WTC11 (cell line): Measurements from ENCODE around the gene SLAMF6. TPM values are rescaled to one million over a fixed set of nuclear protein-coding genes. Genes with fewer than 3 reads are reported as not detected.

Experiments
- ATAC-seq: fragments of 200-7000 bp; cut with Tn5 transposase; 2 replicates; pipeline ENCODE4 v1.10.0; 2021; ENCODE audit warnings: mild to moderate bottlenecking, moderate library complexity
- CTCF ChIA-PET: fragments of 300-600 bp; sonication (Branson Sonifier 250); formaldehyde crosslinking; loops from one replicate; lab custom pipeline; 2021; ENCODE audit warnings: antibody characterized with exemption; lab: Charles Lee
- POLR2A ChIA-PET: fragments of 350-600 bp; sonication (Branson Sonifier 250); formaldehyde crosslinking; loops from one replicate; lab custom pipeline; 2021; ENCODE audit warnings: antibody characterized with exemption; lab: Charles Lee
- DNase-seq: peaks from one replicate; pipeline ENCODE4 v3.0.0; 2021; ENCODE audit warnings: low spot score
- H3K27ac Mint-ChIP-seq: 2 replicates; pipeline ENCODE4 v1.8.0; 2021; ENCODE audit warnings: mixed read lengths
- H3K27me3 Mint-ChIP-seq: 2 replicates; pipeline ENCODE4 v1.8.0; 2021; ENCODE audit warnings: low read depth, mild to moderate bottlenecking, moderate library complexity, mixed read lengths
- H3K36me3 Mint-ChIP-seq: 2 replicates; pipeline ENCODE4 v1.8.0; 2021; ENCODE audit warnings: mixed read lengths
- H3K4me1 Mint-ChIP-seq: 2 replicates; pipeline ENCODE4 v1.8.0; 2022; ENCODE audit warnings: mixed read lengths
- H3K4me3 Mint-ChIP-seq: 2 replicates; pipeline ENCODE4 v1.8.0; 2021; ENCODE audit warnings: mild to moderate bottlenecking, moderate library complexity, mixed read lengths
- H3K9me3 Mint-ChIP-seq: 2 replicates; pipeline ENCODE4 v1.8.0; 2021; ENCODE audit warnings: mixed read lengths
- ATF1 ChIP-seq: sonication (generic); formaldehyde crosslinking; IDR thresholded peaks from 2 replicates; pipeline ENCODE4 v1.8.1; 2023; ENCODE audit warnings: mild to moderate bottlenecking, moderate library complexity, missing genetic modification reagents
- ATF2 ChIP-seq: sonication (generic); formaldehyde crosslinking; IDR thresholded peaks from 2 replicates; pipeline ENCODE4 v1.8.1; 2022; ENCODE audit warnings: low read depth, missing genetic modification reagents, borderline replicate concordance
- CDX4 ChIP-seq: fragments of 250-450 bp; sonication (Bioruptor Pico); IDR thresholded peaks from 2 replicates; pipeline ENCODE4 v1.9.0; 2021; ENCODE audit warnings: moderate library complexity, mild to moderate bottlenecking, inconsistent platforms, borderline replicate concordance
- CREM ChIP-seq: sonication (generic); formaldehyde crosslinking; IDR thresholded peaks from 2 replicates; pipeline ENCODE4 v1.8.1; 2022; ENCODE audit warnings: mild to moderate bottlenecking, missing genetic modification reagents, moderate library complexity
- CTCF ChIP-seq: fragments of 200-600 bp; IDR thresholded peaks from 2 replicates; pipeline ENCODE4 v1.8.0; 2022; ENCODE audit warnings: antibody characterized with exemption
- GTF2I ChIP-seq: fragments of 250-450 bp; sonication (Bioruptor Pico); conservative IDR thresholded peaks from 2 replicates; pipeline ENCODE4 v1.4.0; 2021; ENCODE audit warnings: mild to moderate bottlenecking
- IRF2 ChIP-seq: sonication (generic); formaldehyde crosslinking; IDR thresholded peaks from 2 replicates; pipeline ENCODE4 v1.8.0; 2022; ENCODE audit warnings: low read depth, missing genetic modification reagents, borderline replicate concordance
- JUN ChIP-seq: sonication (generic); formaldehyde crosslinking; IDR thresholded peaks from 2 replicates; pipeline ENCODE4 v1.8.0; 2023; ENCODE audit warnings: mild to moderate bottlenecking, missing genetic modification reagents
- MXD4 ChIP-seq: fragments of 250-450 bp; sonication (Bioruptor Pico); IDR thresholded peaks from 2 replicates; pipeline ENCODE4 v1.8.0; 2021; ENCODE audit warnings: mild to moderate bottlenecking, moderate library complexity, borderline replicate concordance
- NR3C1 ChIP-seq: sonication (generic); formaldehyde crosslinking; conservative IDR thresholded peaks from 2 replicates; pipeline ENCODE4 v1.8.1; 2023; ENCODE audit warnings: low read depth, mild to moderate bottlenecking, missing genetic modification reagents
- PRRX2 ChIP-seq: fragments of 250-450 bp; sonication (Bioruptor Pico); IDR thresholded peaks from 2 replicates; pipeline ENCODE4 v1.8.0; 2021; ENCODE audit warnings: mild to moderate bottlenecking
- TP53 ChIP-seq: sonication (generic); formaldehyde crosslinking; IDR thresholded peaks from 2 replicates; pipeline ENCODE4 v1.8.1; 2023; ENCODE audit warnings: mild to moderate bottlenecking, missing genetic modification reagents
- total RNA-seq: library from RNA; stranded (reverse); gene quantifications from 3 replicates; pipeline ENCODE4 v1.2.3, GENCODE V29; 2021
- TF ChIP-seq, protein P1 (sequence below): sonication (generic); formaldehyde crosslinking; IDR thresholded peaks from 2 replicates; pipeline ENCODE4 v1.8.1; 2022; ENCODE audit warnings: missing genetic modification reagents, borderline replicate concordance
- TF ChIP-seq, protein P2 (sequence below): sonication (generic); formaldehyde crosslinking; conservative IDR thresholded peaks from 2 replicates; pipeline ENCODE4 v1.8.1; 2023; ENCODE audit warnings: mild to moderate bottlenecking, low read depth, missing genetic modification reagents, moderate library complexity
- TF ChIP-seq, protein P3 (sequence below): fragments of 250-450 bp; sonication (Bioruptor Pico); conservative IDR thresholded peaks from 2 replicates; pipeline ENCODE4 v1.9.0; 2021; ENCODE audit warnings: mild to moderate bottlenecking
- TF ChIP-seq, protein P4 (sequence below): fragments of 250-450 bp; sonication (Bioruptor Pico); IDR thresholded peaks from 2 replicates; pipeline ENCODE4 v1.9.0; 2021; ENCODE audit warnings: mild to moderate bottlenecking
- TF ChIP-seq, protein P5 (sequence below): sonication (generic); formaldehyde crosslinking; IDR thresholded peaks from 2 replicates; pipeline ENCODE4 v1.8.1; 2023; ENCODE audit warnings: mild to moderate bottlenecking, missing genetic modification reagents, moderate library complexity
- TF ChIP-seq, protein P6 (sequence below): sonication (generic); formaldehyde crosslinking; IDR thresholded peaks from 2 replicates; pipeline ENCODE4 v1.8.0; 2022; ENCODE audit warnings: mild to moderate bottlenecking, missing genetic modification reagents

Gene SLAMF6
- total RNA-seq, 1 experiment from 2014 or later: not detected

DNA sequence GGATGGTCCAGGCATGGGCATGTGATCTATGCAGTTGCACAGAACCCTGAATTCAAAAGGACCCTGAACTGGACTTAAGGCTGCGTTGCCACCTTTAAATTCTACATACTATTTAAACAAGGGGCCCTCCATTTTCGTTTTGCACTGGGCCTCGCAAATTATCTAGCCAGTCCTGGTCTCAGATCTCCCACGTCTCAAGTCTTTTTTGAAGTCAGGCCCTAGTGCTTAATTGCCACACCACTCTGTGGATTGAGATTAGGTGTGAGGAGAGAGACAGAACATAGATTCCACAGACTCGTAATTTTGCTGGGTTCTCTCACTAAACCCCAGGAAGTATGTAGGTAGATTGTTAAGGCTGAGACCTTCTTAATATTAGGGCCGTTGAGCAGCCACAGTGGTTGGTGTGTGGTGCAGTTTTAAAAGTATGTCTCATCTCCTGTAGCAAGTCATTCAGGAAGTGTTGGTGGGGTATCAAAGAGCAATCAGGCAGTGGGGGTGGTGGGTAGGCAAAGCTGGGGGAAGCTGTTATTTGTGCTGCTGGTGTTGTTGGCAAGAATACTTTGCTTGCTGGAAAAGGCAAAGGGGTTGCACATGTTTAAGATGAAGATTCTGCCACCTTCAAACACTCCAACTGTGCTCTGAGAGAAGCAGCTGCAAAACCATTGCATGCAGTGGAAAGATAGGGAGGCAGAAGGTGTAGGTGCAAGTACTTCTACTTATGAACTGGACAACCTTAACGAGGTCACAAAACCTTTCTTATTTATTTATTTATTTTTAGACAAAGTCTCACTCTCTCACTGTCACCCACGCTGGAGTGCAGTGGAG is 45.0 kb upstream of the SLAMF6 start (continued):
- TF ChIP-seq MXD4 (CRISPR knock-in tag) (no peak), IRF2 (CRISPR knock-in tag) (no peak), ATF2 (CRISPR knock-in tag) (no peak)
- TF ChIP-seq, protein P1, sequence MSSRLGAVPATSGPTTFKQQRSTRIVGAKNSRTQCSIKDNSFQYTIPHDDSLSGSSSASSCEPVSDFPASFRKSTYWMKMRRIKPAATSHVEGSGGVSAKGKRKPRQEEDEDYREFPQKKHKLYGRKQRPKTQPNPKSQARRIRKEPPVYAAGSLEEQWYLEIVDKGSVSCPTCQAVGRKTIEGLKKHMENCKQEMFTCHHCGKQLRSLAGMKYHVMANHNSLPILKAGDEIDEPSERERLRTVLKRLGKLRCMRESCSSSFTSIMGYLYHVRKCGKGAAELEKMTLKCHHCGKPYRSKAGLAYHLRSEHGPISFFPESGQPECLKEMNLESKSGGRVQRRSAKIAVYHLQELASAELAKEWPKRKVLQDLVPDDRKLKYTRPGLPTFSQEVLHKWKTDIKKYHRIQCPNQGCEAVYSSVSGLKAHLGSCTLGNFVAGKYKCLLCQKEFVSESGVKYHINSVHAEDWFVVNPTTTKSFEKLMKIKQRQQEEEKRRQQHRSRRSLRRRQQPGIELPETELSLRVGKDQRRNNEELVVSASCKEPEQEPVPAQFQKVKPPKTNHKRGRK (CRISPR knock-in tag): no peak
- TF ChIP-seq, protein P2, sequence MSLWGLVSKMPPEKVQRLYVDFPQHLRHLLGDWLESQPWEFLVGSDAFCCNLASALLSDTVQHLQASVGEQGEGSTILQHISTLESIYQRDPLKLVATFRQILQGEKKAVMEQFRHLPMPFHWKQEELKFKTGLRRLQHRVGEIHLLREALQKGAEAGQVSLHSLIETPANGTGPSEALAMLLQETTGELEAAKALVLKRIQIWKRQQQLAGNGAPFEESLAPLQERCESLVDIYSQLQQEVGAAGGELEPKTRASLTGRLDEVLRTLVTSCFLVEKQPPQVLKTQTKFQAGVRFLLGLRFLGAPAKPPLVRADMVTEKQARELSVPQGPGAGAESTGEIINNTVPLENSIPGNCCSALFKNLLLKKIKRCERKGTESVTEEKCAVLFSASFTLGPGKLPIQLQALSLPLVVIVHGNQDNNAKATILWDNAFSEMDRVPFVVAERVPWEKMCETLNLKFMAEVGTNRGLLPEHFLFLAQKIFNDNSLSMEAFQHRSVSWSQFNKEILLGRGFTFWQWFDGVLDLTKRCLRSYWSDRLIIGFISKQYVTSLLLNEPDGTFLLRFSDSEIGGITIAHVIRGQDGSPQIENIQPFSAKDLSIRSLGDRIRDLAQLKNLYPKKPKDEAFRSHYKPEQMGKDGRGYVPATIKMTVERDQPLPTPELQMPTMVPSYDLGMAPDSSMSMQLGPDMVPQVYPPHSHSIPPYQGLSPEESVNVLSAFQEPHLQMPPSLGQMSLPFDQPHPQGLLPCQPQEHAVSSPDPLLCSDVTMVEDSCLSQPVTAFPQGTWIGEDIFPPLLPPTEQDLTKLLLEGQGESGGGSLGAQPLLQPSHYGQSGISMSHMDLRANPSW (CRISPR knock-in tag): no peak

DNA sequence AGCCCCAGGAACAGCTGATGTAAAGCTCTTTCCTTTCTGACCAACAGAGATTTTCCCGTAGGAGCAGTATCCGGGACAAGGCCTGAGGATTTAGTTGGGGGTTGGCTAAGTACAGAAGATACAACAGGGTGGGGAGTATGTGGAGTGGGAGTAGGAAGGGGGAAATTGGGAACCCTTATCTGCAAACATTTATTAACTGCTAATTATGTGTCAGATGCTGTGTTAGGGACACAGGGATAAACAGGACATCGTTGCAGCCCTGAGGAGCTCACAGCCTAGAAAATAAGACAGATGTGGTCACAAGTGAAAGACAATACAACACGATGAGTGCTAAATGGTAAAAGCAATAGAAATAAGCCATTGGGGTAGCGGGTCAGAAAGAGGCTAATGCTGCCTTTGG is 44.3 kb upstream of the SLAMF6 start:
- TF ChIP-seq, protein P3, sequence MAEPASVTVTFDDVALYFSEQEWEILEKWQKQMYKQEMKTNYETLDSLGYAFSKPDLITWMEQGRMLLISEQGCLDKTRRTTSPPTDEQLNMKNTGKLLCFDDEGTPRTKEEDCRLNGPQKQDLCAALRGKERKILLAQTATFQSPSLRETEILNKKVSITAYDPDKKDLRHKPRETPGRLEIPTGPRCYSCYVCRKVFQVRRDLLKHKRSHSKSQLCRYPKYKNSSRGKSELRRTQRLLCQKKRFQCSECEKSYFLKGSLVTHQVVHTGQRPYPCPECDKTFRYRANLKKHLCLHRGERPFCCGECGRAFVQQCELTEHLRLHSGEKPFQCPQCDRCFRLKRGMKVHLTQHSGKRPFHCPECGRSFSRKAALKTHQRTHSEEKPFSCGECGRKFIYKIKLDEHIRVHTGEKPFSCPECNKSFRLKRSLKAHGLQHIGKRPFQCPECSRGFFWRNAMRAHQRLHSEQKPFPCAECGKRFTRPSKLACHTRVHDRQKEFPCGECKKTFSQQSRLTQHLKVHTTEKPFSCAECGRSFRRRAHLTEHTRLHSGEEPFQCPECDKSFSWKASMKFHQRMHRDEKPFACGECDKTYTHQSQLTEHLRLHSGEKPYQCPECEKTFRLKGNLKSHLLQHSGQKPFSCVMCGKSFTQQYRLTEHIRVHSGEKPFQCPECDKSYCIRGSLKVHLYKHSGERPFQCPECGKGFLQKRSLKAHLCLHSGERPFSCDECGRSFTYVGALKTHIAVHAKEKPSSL (CRISPR knock-in tag): no peak
- no peak for TF ChIP-seq CDX4 (CRISPR knock-in tag)
- TF ChIP-seq, protein P2 (CRISPR knock-in tag): no peak
- TF ChIP-seq, protein P4, sequence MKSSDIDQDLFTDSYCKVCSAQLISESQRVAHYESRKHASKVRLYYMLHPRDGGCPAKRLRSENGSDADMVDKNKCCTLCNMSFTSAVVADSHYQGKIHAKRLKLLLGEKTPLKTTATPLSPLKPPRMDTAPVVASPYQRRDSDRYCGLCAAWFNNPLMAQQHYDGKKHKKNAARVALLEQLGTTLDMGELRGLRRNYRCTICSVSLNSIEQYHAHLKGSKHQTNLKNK (CRISPR knock-in tag): no peak
- no peak for TF ChIP-seq NR3C1
- TF ChIP-seq, protein P5, sequence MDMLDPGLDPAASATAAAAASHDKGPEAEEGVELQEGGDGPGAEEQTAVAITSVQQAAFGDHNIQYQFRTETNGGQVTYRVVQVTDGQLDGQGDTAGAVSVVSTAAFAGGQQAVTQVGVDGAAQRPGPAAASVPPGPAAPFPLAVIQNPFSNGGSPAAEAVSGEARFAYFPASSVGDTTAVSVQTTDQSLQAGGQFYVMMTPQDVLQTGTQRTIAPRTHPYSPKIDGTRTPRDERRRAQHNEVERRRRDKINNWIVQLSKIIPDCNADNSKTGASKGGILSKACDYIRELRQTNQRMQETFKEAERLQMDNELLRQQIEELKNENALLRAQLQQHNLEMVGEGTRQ (CRISPR knock-in tag): no peak
- no peak for TF ChIP-seq PRRX2 (CRISPR knock-in tag)
- no peak for TF ChIP-seq CREM (CRISPR knock-in tag)
- TF ChIP-seq, protein P6, sequence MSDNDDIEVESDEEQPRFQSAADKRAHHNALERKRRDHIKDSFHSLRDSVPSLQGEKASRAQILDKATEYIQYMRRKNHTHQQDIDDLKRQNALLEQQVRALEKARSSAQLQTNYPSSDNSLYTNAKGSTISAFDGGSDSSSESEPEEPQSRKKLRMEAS: no peak
- no peak for TF ChIP-seq TP53
- TF ChIP-seq CTCF: no peak
- TF ChIP-seq GTF2I: no peak
- TF ChIP-seq IRF2 (CRISPR knock-in tag): no peak
- no peak for TF ChIP-seq ATF1 (CRISPR knock-in tag)
- TF ChIP-seq JUN (CRISPR knock-in tag): no peak
- Mint-ChIP-seq H3K9me3 (peaks cover 11% of the 10 kb centered on the region), H3K27me3 (no peaks in the 10 kb centered on the region; the same call in 1 of the 2 replicates), H3K27ac (no peak overlapping the region), H3K4me3 (no peak overlapping the region), H3K36me3 (peaks cover 10% of the 10 kb centered on the region), H3K4me1 (no peaks in the 10 kb centered on the region)
- ChIA-PET POLR2A (interaction anchor here (0.5 kb wide), 1 partner anchor 444 kb away, joined by 7 read pairs; no protein-coding TSS in a partner anchor), CTCF (interaction anchor here (0.7 kb wide), 1 partner anchor 17 kb away, joined by 3 read pairs; no protein-coding TSS in a partner anchor)
- DNase-seq (no peak), ATAC-seq (no peak)
